ENCODE measurements around the gene KDM4F. TPM values are rescaled to one million over a fixed set of nuclear protein-coding genes. Genes with fewer than 3 reads are reported as not detected.
"Not testable (repeated sequence)": the region's sequence is repeated elsewhere in the genome, so short reads cannot be mapped to it uniquely, and the experiment has no call there.

KDM4F gene
- total RNA-seq, 2 donors from 2014 or later: not detected

DNA sequence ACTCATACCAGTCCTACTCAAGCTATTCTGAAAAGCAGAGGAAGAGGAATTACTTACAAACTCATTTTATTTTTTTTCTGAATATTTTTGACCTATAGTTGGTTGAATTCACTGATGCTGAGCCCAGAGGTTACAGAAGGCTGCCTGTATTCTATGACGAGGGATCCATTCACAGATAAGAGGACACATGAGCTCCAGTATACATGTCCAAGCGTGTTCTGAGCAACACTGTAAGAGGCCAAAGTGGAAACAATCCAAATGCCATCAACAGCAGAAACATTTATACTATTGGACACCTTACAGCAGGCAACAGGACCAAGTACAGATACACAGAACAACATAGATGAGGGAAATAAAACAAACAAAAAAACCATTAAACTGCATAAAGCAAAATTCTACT lies 13.9 kb upstream of the KDM4F start:
- WGBS, 2 donors: 84 to 89% methylated on average over 2 of the region's 2 CpGs
- H3K27me3 ChIP-seq: no peaks in the 10 kb centered on the region
- ATAC-seq (no peak), DNase-seq (no peak)
- no peaks in the 10 kb centered on the region for H3K9me3 ChIP-seq
- no peak overlapping the region for H3K27ac ChIP-seq
- H3K36me3 ChIP-seq (replicated peaks in 1 of 2; ENCODE audit: insufficient read depth in 1 of 2, low read depth in 2 of 2): no peaks in the 10 kb centered on the region
- no peak overlapping the region for H3K4me3 ChIP-seq
- intact Hi-C loops (cut with DNase I): no loop called here
- no peaks in the 10 kb centered on the region for H3K4me1 ChIP-seq
- TF ChIP-seq, protein P1, sequence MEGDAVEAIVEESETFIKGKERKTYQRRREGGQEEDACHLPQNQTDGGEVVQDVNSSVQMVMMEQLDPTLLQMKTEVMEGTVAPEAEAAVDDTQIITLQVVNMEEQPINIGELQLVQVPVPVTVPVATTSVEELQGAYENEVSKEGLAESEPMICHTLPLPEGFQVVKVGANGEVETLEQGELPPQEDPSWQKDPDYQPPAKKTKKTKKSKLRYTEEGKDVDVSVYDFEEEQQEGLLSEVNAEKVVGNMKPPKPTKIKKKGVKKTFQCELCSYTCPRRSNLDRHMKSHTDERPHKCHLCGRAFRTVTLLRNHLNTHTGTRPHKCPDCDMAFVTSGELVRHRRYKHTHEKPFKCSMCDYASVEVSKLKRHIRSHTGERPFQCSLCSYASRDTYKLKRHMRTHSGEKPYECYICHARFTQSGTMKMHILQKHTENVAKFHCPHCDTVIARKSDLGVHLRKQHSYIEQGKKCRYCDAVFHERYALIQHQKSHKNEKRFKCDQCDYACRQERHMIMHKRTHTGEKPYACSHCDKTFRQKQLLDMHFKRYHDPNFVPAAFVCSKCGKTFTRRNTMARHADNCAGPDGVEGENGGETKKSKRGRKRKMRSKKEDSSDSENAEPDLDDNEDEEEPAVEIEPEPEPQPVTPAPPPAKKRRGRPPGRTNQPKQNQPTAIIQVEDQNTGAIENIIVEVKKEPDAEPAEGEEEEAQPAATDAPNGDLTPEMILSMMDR (IDR thresholded peaks at IDR 0.05): no peak
- TF ChIP-seq POLR2A (IDR thresholded peaks at IDR 0.05): no peak

GRCh38 chr11:95037356-95038035 lies 11.7 kb upstream of the KDM4F start:
- H3K4me3 ChIP-seq; H3K27ac ChIP-seq; intact Hi-C loops (cut with DNase I); H3K9me3 ChIP-seq; H3K36me3 ChIP-seq (replicated peaks in 1 of 2; ENCODE audit: insufficient read depth in 1 of 2, low read depth in 2 of 2); H3K27me3 ChIP-seq; H3K4me1 ChIP-seq: not testable (repeated sequence)
- WGBS, 2 donors: 23 to 38% methylated on average over 10 to 47 of the region's 71 CpGs
- DNase-seq (peak in 1 of 4 donors; percentile 22), ATAC-seq (peak; percentile 35)

GRCh38 chr11:95042239-95042638 lies 7.0 kb upstream of the KDM4F start:
- ATAC-seq: no peak

DNA sequence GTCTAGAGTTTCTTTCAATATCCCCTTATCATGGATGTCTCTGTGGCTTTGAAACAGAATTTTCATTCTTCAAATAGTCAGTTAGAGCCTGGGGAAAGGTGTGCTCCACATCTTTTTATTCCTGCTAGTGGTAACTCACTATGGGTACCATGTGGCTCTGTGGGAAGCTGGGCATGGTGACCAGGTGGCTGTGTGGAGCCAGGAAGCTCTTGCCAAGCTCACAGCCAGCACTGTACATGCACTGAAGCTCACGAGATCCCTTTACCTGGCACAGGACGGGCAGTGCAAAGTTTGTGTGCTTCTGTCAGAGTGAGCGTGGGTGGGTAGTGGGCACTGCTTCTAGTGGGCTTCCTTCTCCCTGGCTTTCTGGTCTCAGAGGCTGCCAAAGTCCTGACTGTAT lies 6.3 kb upstream of the KDM4F start:
- intact Hi-C loops (cut with DNase I): no loop called here
- Histone ChIP-seq H3K27ac (no peak overlapping the region), H3K4me3 (no peak overlapping the region), H3K9me3 (no peaks in the 10 kb centered on the region), H3K27me3 (no peaks in the 10 kb centered on the region), H3K36me3 (replicated peaks in 1 of 2; ENCODE audit: insufficient read depth in 1 of 2, low read depth in 2 of 2) (no peaks in the 10 kb centered on the region), H3K4me1 (no peaks in the 10 kb centered on the region)
- TF ChIP-seq, protein P1 (IDR thresholded peaks at IDR 0.05): no peak
- TF ChIP-seq POLR2A (IDR thresholded peaks at IDR 0.05): no peak
- DNase-seq (peak in 3 of 4 donors; percentile 31 to 72 (median 42)), ATAC-seq (peak; percentile 40)
- 35 to 36% methylated on average over 3 of the region's 3 CpGs for WGBS, 2 donors

More at GRCh38 chr11:95042239-95042638, 7.0 kb upstream of the KDM4F start:
- Histone ChIP-seq H3K27ac (no peak overlapping the region), H3K4me1 (no peaks in the 10 kb centered on the region), H3K36me3 (replicated peaks in 1 of 2; ENCODE audit: insufficient read depth in 1 of 2, low read depth in 2 of 2) (no peaks in the 10 kb centered on the region), H3K9me3 (no peaks in the 10 kb centered on the region), H3K4me3 (no peak overlapping the region), H3K27me3 (no peaks in the 10 kb centered on the region)
- intact Hi-C loops (cut with DNase I): no loop called here
- DNase-seq: no peak
- no peak for TF ChIP-seq POLR2A (IDR thresholded peaks at IDR 0.05)
- TF ChIP-seq, protein P1 (IDR thresholded peaks at IDR 0.05): no peak
- WGBS, 2 donors: 92 to 100% methylated on average over 1 of the region's 1 CpG

DNA sequence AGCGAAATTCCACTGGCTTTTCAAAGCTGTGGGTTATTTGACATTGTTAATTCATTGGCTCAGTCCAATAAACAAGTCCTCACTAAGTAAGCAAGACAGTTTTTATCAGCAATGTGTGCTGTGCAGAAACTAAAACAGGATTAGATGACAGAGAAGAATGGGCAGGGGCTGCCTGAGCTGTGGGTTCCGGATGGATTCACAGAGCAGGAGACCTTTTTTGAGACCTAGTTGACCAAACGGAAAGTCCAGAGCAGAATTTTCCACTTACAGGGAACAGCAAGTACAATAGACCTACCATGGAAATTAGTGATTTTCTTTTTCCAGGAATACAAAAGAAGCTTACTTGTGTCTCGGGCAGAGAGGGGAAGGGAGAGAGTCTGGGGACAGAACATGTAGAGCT lies 5.2 kb upstream of the KDM4F start:
- intact Hi-C loops (cut with DNase I): no loop called here
- Histone ChIP-seq H3K4me3 (no peak overlapping the region), H3K27me3 (no peaks in the 10 kb centered on the region), H3K9me3 (no peaks in the 10 kb centered on the region), H3K27ac (no peak overlapping the region), H3K36me3 (replicated peaks in 1 of 2; ENCODE audit: insufficient read depth in 1 of 2, low read depth in 2 of 2) (no peaks in the 10 kb centered on the region), H3K4me1 (no peaks in the 10 kb centered on the region)
- DNase-seq (no peak), ATAC-seq (no peak)
- WGBS, 2 donors: 56 to 65% methylated on average over 4 of the region's 4 CpGs
- TF ChIP-seq, protein P1 (IDR thresholded peaks at IDR 0.05): no peak
- no peak for TF ChIP-seq POLR2A (IDR thresholded peaks at IDR 0.05)

Data from body of pancreas (tissue), 4 donors.